Endothelial cell of umbilical vein (primary cell): ENCODE measurements around the gene TMCC3. TPM values are rescaled to one million over a fixed set of nuclear protein-coding genes. Genes with fewer than 3 reads are reported as not detected.

ENCODE experiments used
- BruUV-seq: library from RNA; stranded (reverse); fragments of 400-500 nt; replicated peaks from 2 replicates; lab custom pipeline; 2021; lab: Mats Ljungman, UMichigan
- CTCF ChIA-PET: fragments of 300-600, 350-600 bp; sonication (Branson Sonifier 250); formaldehyde crosslinking; loops from one replicate; lab custom pipeline; 2021; ENCODE audit warnings: antibody characterized with exemption, inconsistent platforms; lab: Charles Lee
- POLR2A ChIA-PET: fragments of 300-600, 350-600 bp; sonication (Branson Sonifier 250); formaldehyde crosslinking; loops from one replicate; lab custom pipeline; 2021; ENCODE audit warnings: antibody characterized with exemption, inconsistent platforms; lab: Charles Lee
- DNase-seq: peaks from one replicate; pipeline ENCODE4 v3.0.0-alpha.2; 2011; ENCODE audit warnings: low read depth, low spot score
- FAIRE-seq: peaks from 2 replicates; lab custom pipeline; 2011; peaks lifted over from hg19 to GRCh38; lab: Jason Lieb, UNC
- H2AFZ ChIP-seq: 2 replicates; pipeline ENCODE4 v1.6.0; 2012; ENCODE audit warnings: low read depth, low read length, control low read depth, inconsistent platforms
- H3K27ac ChIP-seq: 2 replicates; pipeline ENCODE4 v1.5.1; 2011; ENCODE audit warnings: low read depth, mild to moderate bottlenecking, control low read depth, low read length, moderate library complexity; ENCODE audit not compliant: insufficient read depth
- H3K27me3 ChIP-seq, 2 experiments: 2 replicates each; pipeline versions ENCODE4 v1.6.0 to v1.6.1; 2011; ENCODE audit warnings: low read length in 2 of 2, mixed read lengths in 1 of 2; ENCODE audit not compliant: control insufficient read depth in 2 of 2, insufficient read depth in 2 of 2
- H3K36me3 ChIP-seq, 2 experiments: 2 replicates in 1 of 2; 3 replicates in 1 of 2; pipeline ENCODE4 v1.5.1; 2011; ENCODE audit warnings: low read length in 2 of 2, mild to moderate bottlenecking in 1 of 2, moderate library complexity in 1 of 2; ENCODE audit not compliant: control insufficient read depth in 2 of 2, insufficient read depth in 2 of 2; ENCODE audit errors: extremely low read depth in 1 of 2
- H3K4me1 ChIP-seq: 3 replicates; pipeline ENCODE4 v1.5.1; 2011; ENCODE audit warnings: mild to moderate bottlenecking, low read length; ENCODE audit not compliant: control insufficient read depth, insufficient read depth; ENCODE audit errors: extremely low read depth
- H3K4me2 ChIP-seq: 2 replicates; pipeline ENCODE4 v1.6.1; 2011; ENCODE audit warnings: low read length, control low read depth, mixed read lengths; ENCODE audit not compliant: insufficient read depth
- H3K4me3 ChIP-seq, 3 experiments: fragments of 200-600 bp in 1 of 3; sonication (generic), shearing (Covaris generic) in 1 of 3; replicated peaks in 1 of 3; 2 replicates each; pipeline ENCODE4 v1.5.1; 2011 to 2016; ENCODE audit warnings: control low read depth in 3 of 3, low read length in 3 of 3, mild to moderate bottlenecking in 2 of 3, inconsistent platforms in 1 of 3, low read depth in 1 of 3, moderate library complexity in 1 of 3; ENCODE audit not compliant: insufficient read depth in 1 of 3
- H3K79me2 ChIP-seq: 2 replicates; pipeline ENCODE4 v1.6.0; 2012; ENCODE audit warnings: low read length, inconsistent platforms; ENCODE audit not compliant: control insufficient read depth, insufficient read depth
- H3K9ac ChIP-seq: replicated peaks from 2 replicates; pipeline ENCODE3; 2011; ENCODE audit warnings: low read length, control low read depth; ENCODE audit not compliant: insufficient read depth; ENCODE audit errors: extremely low read depth
- H3K9me1 ChIP-seq: replicated peaks from 3 replicates; pipeline ENCODE4 v1.6.0; 2011; ENCODE audit warnings: mild to moderate bottlenecking, low read length; ENCODE audit not compliant: control insufficient read depth, insufficient read depth; ENCODE audit errors: extremely low read depth
- H3K9me3 ChIP-seq: replicated peaks from 2 replicates; pipeline ENCODE4 v1.5.1; 2012; ENCODE audit warnings: low read length, inconsistent platforms; ENCODE audit not compliant: control insufficient read depth, insufficient read depth
- H4K20me1 ChIP-seq: replicated peaks from 2 replicates; pipeline ENCODE3; 2011; ENCODE audit warnings: mild to moderate bottlenecking, low read length; ENCODE audit not compliant: control insufficient read depth, insufficient read depth; ENCODE audit errors: extremely low read depth
- FOS ChIP-seq: IDR thresholded peaks from 2 replicates; pipeline ENCODE4 v1.6.1; 2011; ENCODE audit warnings: mild to moderate bottlenecking, low read length, moderate library complexity, borderline replicate concordance; ENCODE audit not compliant: insufficient read depth
- GATA2 ChIP-seq: IDR thresholded peaks from 2 replicates; pipeline ENCODE4 v1.7.0; 2011; ENCODE audit warnings: low read depth, mild to moderate bottlenecking, moderate library complexity, mixed read lengths, low read length; ENCODE audit not compliant: insufficient read length, insufficient read depth
- JUN ChIP-seq: IDR thresholded peaks from 2 replicates; pipeline ENCODE4 v1.6.1; 2011; ENCODE audit warnings: borderline replicate concordance, low read depth; ENCODE audit not compliant: insufficient read length, insufficient read depth
- MAX ChIP-seq: IDR thresholded peaks from 2 replicates; pipeline ENCODE4 v1.6.1; 2011; ENCODE audit not compliant: insufficient read depth, insufficient read length
- POLR2A ChIP-seq: IDR thresholded peaks from 2 replicates; pipeline ENCODE4 v1.6.1; 2012; ENCODE audit warnings: low read depth, mild to moderate bottlenecking, control low read depth, low read length
- POLR2AphosphoS5 ChIP-seq: IDR thresholded peaks from 2 replicates; pipeline ENCODE4 v1.6.1; 2012; ENCODE audit warnings: low read depth, mild to moderate bottlenecking, control low read depth, low read length, moderate library complexity; ENCODE audit not compliant: insufficient read depth
- dilution Hi-C: fragments of 300-500 bp; cut with MboI; formaldehyde crosslinking; loops from one replicate; pipeline ENCODE4 v1.15.0; 2019; ENCODE audit warnings: low sequenced_read_pairs; ENCODE audit not compliant: extremely low pct_ligation_motif_present
- intact Hi-C: fragments of 100-400 bp; cut with micrococcal nuclease; formaldehyde crosslinking; loops from one replicate; pipeline ENCODE4 v1.10.0; 2022
- polyA plus RNA-seq, 4 experiments: library from polyadenylated mRNA; depleted of rRNA in 3 of 4; stranded (reverse) in 3 of 4; unstranded in 1 of 4; fragments of >200 nt; gene quantifications; 2 replicates each; pipeline versions ENCODE4 v1.2.1 to v1.2.3, GENCODE V29; 2011 to 2012; ENCODE audit warnings: missing spikeins in 1 of 4
- total RNA-seq: library from RNA; stranded (reverse); gene quantifications from 2 replicates; pipeline ENCODE4 v1.2.3, GENCODE V29; 2021

The TMCC3 gene
- total and polyA plus RNA-seq, 2 donors (not counting 3 experiments of a cell fraction or from before 2014, with no cell fraction given): 13.5 to 30.4 TPM

GRCh38 chr12:94686834-94687628 lies 36.7 kb upstream of the TMCC3 start:
- Histone ChIP-seq H2AFZ (peak overlapping the region; percentile 40), H3K27ac (no peak overlapping the region), H3K4me1 (peaks cover 20% of the 10 kb centered on the region), H3K79me2 (no peaks in the 10 kb centered on the region), H3K4me2 (no peak overlapping the region), H3K4me3 (no peak overlapping the region), H3K9me1 (no peaks in the 10 kb centered on the region), H3K9ac (no peak overlapping the region), H3K9me3 (no peaks in the 10 kb centered on the region), H3K36me3 (no peaks in the 10 kb centered on the region), H4K20me1 (no peaks in the 10 kb centered on the region), H3K27me3 (no peaks in the 10 kb centered on the region)
- TF ChIP-seq FOS: no peak
- TF ChIP-seq MAX: no peak
- TF ChIP-seq POLR2AphosphoS5: no peak
- no peak for TF ChIP-seq POLR2A
- TF ChIP-seq JUN: no peak
- no peak for TF ChIP-seq GATA2
- POLR2A ChIA-PET: no interaction called here
- FAIRE-seq (peak; percentile 58), DNase-seq (peak; percentile 85)
- intact Hi-C loops: no loop called here
- CTCF ChIA-PET: no interaction called here
- dilution Hi-C loops: no loop called here
- no TSS peak for BruUV-seq
